ENCODE measurements around the gene ESPNL.

The ESPNL gene

GRCh38 chr2:238173692-238174091 lies 73.6 kb downstream of the ESPNL start:
- no peak for DNase-seq

- no peak for DNase-seq
These were observed 74.2 kb downstream of the ESPNL start for GRCh38 chr2:238174291-238174690.

- no peak for DNase-seq
These were observed 74.6 kb downstream of the ESPNL start for GRCh38 chr2:238174701-238175100.

- DNase-seq = no peak
These were observed 76.5 kb downstream of the ESPNL start for GRCh38 chr2:238176613-238177012.

GRCh38 chr2:238180554-238180953 lies 80.4 kb downstream of the ESPNL start:
- no peak for DNase-seq

- DNase-seq = no peak
These were observed 82.2 kb downstream of the ESPNL start for GRCh38 chr2:238182362-238182761.
